HepG2 (cell line): ENCODE results near the gene ATR. TPM values are rescaled to one million over a fixed set of nuclear protein-coding genes. Genes with fewer than 3 reads are reported as not detected.
A peak's percentile ranks its signal among the peaks of the same experiment; 100 is the strongest.

Experiments used
- ATF7 ChIP-seq, 2 experiments: fragments of 450-650 bp in 1 of 2; sonication (generic) in 1 of 2; formaldehyde crosslinking in 1 of 2; IDR thresholded peaks; 2 replicates each; pipeline versions ENCODE4 v1.4.0 to v1.6.1; 2016 to 2020; ENCODE audit warnings: antibody characterized with exemption in 1 of 2, mild to moderate bottlenecking in 1 of 2, missing genetic modification reagents in 1 of 2
- ETV5 ChIP-seq: IDR thresholded peaks from 2 replicates; pipeline ENCODE4 v1.6.1; 2018; ENCODE audit warnings: missing biosample characterization, missing genetic modification reagents, inconsistent platforms, borderline replicate concordance
- HOXA5 ChIP-seq: sonication (generic); formaldehyde crosslinking; IDR thresholded peaks from 2 replicates; pipeline ENCODE4 v1.4.0; 2020; ENCODE audit warnings: missing genetic modification reagents
- MBNL3 ChIP-seq: fragments of 250-450 bp; sonication (Bioruptor Pico); conservative IDR thresholded peaks from 2 replicates; pipeline ENCODE4 v1.8.0; 2022; ENCODE audit warnings: mild to moderate bottlenecking, inconsistent platforms
- NFKBIZ ChIP-seq: IDR thresholded peaks from 2 replicates; pipeline ENCODE4 v1.6.1; 2018; ENCODE audit warnings: missing genetic modification reagents, missing compliant biosample characterization
- ONECUT2 ChIP-seq: sonication (generic); formaldehyde crosslinking; IDR thresholded peaks from 2 replicates; pipeline ENCODE4 v1.4.0; 2020; ENCODE audit warnings: missing genetic modification reagents
- POLR2A ChIP-seq, 2 experiments: IDR thresholded peaks; 2 replicates each; pipeline ENCODE4 v1.6.1; 2011; ENCODE audit warnings: low read depth in 2 of 2, low read length in 2 of 2, mild to moderate bottlenecking in 1 of 2, moderate library complexity in 1 of 2; ENCODE audit not compliant: insufficient read depth in 1 of 2
- SMAD9 ChIP-seq: sonication (generic); formaldehyde crosslinking; IDR thresholded peaks from 2 replicates; pipeline ENCODE4 v1.5.1; 2020; ENCODE audit warnings: mild to moderate bottlenecking, missing genetic modification reagents
- ZFP37 ChIP-seq: sonication (generic); formaldehyde crosslinking; IDR thresholded peaks from 2 replicates; pipeline ENCODE4 v1.4.0; 2020; ENCODE audit warnings: missing genetic modification reagents, borderline replicate concordance
- ZFY ChIP-seq: sonication (generic); formaldehyde crosslinking; IDR thresholded peaks from 2 replicates; pipeline ENCODE4 v1.4.0; 2020; ENCODE audit warnings: missing genetic modification reagents
- ZKSCAN8 ChIP-seq: IDR thresholded peaks from 2 replicates; pipeline ENCODE4 v1.6.1; 2016; ENCODE audit warnings: borderline replicate concordance, missing genetic modification reagents, missing compliant biosample characterization
- ZNF33A ChIP-seq: sonication (generic); formaldehyde crosslinking; IDR thresholded peaks from 2 replicates; pipeline ENCODE4 v1.5.1; 2020; ENCODE audit warnings: missing genetic modification reagents, mild to moderate bottlenecking, moderate library complexity, borderline replicate concordance
- ZNF343 ChIP-seq: sonication (generic); formaldehyde crosslinking; IDR thresholded peaks from 2 replicates; pipeline ENCODE4 v1.4.0; 2020; ENCODE audit warnings: mild to moderate bottlenecking, missing genetic modification reagents
- ZNF354B ChIP-seq: sonication (generic); formaldehyde crosslinking; IDR thresholded peaks from 2 replicates; pipeline ENCODE4 v1.8.0; 2022; ENCODE audit warnings: mild to moderate bottlenecking, missing genetic modification reagents
- ZNF451 ChIP-seq: sonication (generic); formaldehyde crosslinking; IDR thresholded peaks from 2 replicates; pipeline ENCODE4 v1.5.0; 2020; ENCODE audit warnings: mild to moderate bottlenecking, missing genetic modification reagents
- ZNF619 ChIP-seq: sonication (generic); formaldehyde crosslinking; IDR thresholded peaks from 2 replicates; pipeline ENCODE4 v1.4.0; 2020; ENCODE audit warnings: mild to moderate bottlenecking, missing genetic modification reagents
- ZNF709 ChIP-seq: sonication (generic); formaldehyde crosslinking; IDR thresholded peaks from 2 replicates; pipeline ENCODE4 v1.5.0; 2020; ENCODE audit warnings: mild to moderate bottlenecking, missing genetic modification reagents
- ZNF747 ChIP-seq: sonication (generic); formaldehyde crosslinking; IDR thresholded peaks from 2 replicates; pipeline ENCODE4 v1.8.1; 2023; ENCODE audit warnings: missing genetic modification reagents, mild to moderate bottlenecking, borderline replicate concordance
- ZNF772 ChIP-seq: sonication (generic); formaldehyde crosslinking; IDR thresholded peaks from 2 replicates; pipeline ENCODE4 v1.5.0; 2020; ENCODE audit warnings: mild to moderate bottlenecking, missing genetic modification reagents
- ZNF777 ChIP-seq: sonication (generic); formaldehyde crosslinking; IDR thresholded peaks from 2 replicates; pipeline ENCODE4 v1.4.0; 2020; ENCODE audit warnings: missing genetic modification reagents
- polyA plus RNA-seq, 8 experiments: library from polyadenylated mRNA; depleted of rRNA in 3 of 8; stranded (reverse) in 7 of 8; unstranded in 1 of 8; fragments of >200 nt; fragmentation: Illumina TruSeq in 4 of 8; extraction: Trizol in 4 of 8; gene quantifications; 2 replicates each; pipeline versions ENCODE4 v1.2.1 to v1.2.3, GENCODE V29; 2011 to 2016; ENCODE audit warnings: low read depth in 4 of 8, missing spikeins in 1 of 8, mixed read lengths in 1 of 8; ENCODE audit not compliant: insufficient read depth in 1 of 8
- total RNA-seq, 5 experiments: library from RNA; depleted of rRNA; stranded (reverse); fragments of >200 nt; fragmentation: Illumina TruSeq; extraction: Trizol; gene quantifications; 2 replicates each; pipeline ENCODE4 v1.2.3, GENCODE V29; 2016; ENCODE audit warnings: low read depth in 1 of 5
- TF ChIP-seq, protein P1 (sequence below): sonication (generic); formaldehyde crosslinking; IDR thresholded peaks from 2 replicates; pipeline ENCODE4 v1.4.0; 2020; ENCODE audit warnings: missing genetic modification reagents, borderline replicate concordance
- TF ChIP-seq, protein P2 (sequence below): sonication (generic); formaldehyde crosslinking; IDR thresholded peaks from 2 replicates; pipeline ENCODE4 v1.5.0; 2020; ENCODE audit warnings: missing genetic modification reagents
- TF ChIP-seq, protein P3 (sequence below): sonication (generic); formaldehyde crosslinking; conservative IDR thresholded peaks from 2 replicates; pipeline ENCODE4 v1.4.0; 2020; ENCODE audit warnings: missing genetic modification reagents

ATR gene
- total and polyA plus RNA-seq, 2 of the 13 experiments (the other 11 are each of a cell fraction or from before 2014, with no cell fraction given) = 6.6 to 17.0 TPM

DNA sequence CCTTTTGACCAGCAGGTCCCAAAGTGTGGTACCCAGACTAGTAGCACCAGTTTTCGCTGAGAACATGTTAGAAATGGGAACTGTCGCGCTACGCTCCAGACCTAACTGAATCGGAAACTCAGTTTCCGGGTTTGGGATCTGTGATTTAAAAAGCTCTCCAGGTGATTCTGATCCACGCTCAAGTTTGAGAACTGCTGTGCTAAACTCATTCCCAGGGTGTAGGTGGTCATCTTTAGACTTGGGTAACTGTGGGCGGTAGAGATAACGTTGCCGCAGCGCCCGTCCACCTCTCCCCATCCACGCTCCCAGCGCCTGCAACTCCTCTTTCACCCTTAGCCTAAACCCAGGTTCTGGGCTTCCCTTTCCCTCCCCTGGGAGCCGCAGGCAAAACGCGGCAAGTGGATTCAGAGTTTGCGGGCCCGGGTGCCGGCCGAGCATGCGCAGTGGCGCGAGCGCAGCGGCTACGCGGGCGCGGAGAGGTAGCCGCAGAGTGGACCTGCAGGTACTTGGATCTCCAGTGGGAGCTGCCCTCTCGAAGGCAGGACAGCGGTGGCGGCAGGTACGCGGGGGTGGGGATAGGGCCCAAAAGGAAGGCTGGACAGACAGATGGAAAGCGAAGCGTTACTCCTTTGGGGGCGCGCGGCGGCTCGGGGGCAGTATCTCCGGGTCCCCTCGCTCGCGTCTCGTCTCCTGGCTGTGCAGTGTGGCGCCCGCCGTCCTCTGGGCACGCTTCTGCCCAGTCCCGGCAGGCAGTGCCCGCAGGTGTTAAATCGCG is 17.6 kb upstream of the ATR start, which contains the start of gene PLS1 (continued):
- TF ChIP-seq ZNF772 (CRISPR knock-in tag) (peak; percentile 81; the same call in 1 of the 2 replicates), ONECUT2 (no peak), HOXA5 (CRISPR knock-in tag) (peak; percentile 51; the same call in 1 of the 2 replicates), ZKSCAN8 (CRISPR knock-in tag) (no peak; the same call in 1 of the 2 replicates), ZFP37 (CRISPR knock-in tag) (peak; percentile 61; the same call in 1 of the 2 replicates), NFKBIZ (CRISPR knock-in tag) (0 out of 2 replicates have a peak, but pooled peaks have one; percentile 12), ETV5 (CRISPR knock-in tag) (peak; percentile 23; the same call in 1 of the 2 replicates), ZNF777 (peak; percentile 73), ATF7 (IDR thresholded peaks at IDR 0.05) (no peak), ATF7 (CRISPR knock-in tag; IDR thresholded peaks at IDR 0.05) (peak; percentile 42; the same call in 1 of the 2 replicates), ZNF343 (no peak), ZNF451 (CRISPR knock-in tag) (no peak), ZNF747 (CRISPR knock-in tag) (peak; percentile 82), ZFY (CRISPR knock-in tag) (peak; percentile 44), ZNF619 (CRISPR knock-in tag) (peak; percentile 98; the same call in 1 of the 2 replicates), MBNL3 (no peak), SMAD9 (no peak; the same call in 1 of the 2 replicates), ZNF33A (CRISPR knock-in tag) (no peak), POLR2A (IDR thresholded peaks at IDR 0.05; ENCODE audit: insufficient read depth in 1 of 2, low read depth in 2 of 2, low read length in 2 of 2) (peak; percentile 89 to 93), ZNF709 (CRISPR knock-in tag) (peak; percentile 86; the same call in 1 of the 2 replicates), ZNF354B (CRISPR knock-in tag) (0 out of 2 replicates have a peak, but pooled peaks have one; percentile 20)
- TF ChIP-seq, protein P1, sequence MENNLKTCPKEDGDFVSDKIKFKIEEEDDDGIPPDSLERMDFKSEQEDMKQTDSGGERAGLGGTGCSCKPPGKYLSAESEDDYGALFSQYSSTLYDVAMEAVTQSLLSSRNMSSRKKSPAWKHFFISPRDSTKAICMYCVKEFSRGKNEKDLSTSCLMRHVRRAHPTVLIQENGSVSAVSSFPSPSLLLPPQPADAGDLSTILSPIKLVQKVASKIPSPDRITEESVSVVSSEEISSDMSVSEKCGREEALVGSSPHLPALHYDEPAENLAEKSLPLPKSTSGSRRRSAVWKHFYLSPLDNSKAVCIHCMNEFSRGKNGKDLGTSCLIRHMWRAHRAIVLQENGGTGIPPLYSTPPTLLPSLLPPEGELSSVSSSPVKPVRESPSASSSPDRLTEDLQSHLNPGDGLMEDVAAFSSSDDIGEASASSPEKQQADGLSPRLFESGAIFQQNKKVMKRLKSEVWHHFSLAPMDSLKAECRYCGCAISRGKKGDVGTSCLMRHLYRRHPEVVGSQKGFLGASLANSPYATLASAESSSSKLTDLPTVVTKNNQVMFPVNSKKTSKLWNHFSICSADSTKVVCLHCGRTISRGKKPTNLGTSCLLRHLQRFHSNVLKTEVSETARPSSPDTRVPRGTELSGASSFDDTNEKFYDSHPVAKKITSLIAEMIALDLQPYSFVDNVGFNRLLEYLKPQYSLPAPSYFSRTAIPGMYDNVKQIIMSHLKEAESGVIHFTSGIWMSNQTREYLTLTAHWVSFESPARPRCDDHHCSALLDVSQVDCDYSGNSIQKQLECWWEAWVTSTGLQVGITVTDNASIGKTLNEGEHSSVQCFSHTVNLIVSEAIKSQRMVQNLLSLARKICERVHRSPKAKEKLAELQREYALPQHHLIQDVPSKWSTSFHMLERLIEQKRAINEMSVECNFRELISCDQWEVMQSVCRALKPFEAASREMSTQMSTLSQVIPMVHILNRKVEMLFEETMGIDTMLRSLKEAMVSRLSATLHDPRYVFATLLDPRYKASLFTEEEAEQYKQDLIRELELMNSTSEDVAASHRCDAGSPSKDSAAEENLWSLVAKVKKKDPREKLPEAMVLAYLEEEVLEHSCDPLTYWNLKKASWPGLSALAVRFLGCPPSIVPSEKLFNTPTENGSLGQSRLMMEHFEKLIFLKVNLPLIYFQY (CRISPR knock-in tag) = peak; percentile 29; the same call in 1 of the 2 replicates
- TF ChIP-seq, protein P2, sequence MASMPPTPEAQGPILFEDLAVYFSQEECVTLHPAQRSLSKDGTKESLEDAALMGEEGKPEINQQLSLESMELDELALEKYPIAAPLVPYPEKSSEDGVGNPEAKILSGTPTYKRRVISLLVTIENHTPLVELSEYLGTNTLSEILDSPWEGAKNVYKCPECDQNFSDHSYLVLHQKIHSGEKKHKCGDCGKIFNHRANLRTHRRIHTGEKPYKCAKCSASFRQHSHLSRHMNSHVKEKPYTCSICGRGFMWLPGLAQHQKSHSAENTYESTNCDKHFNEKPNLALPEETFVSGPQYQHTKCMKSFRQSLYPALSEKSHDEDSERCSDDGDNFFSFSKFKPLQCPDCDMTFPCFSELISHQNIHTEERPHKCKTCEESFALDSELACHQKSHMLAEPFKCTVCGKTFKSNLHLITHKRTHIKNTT (CRISPR knock-in tag) = no peak
- TF ChIP-seq, protein P3, sequence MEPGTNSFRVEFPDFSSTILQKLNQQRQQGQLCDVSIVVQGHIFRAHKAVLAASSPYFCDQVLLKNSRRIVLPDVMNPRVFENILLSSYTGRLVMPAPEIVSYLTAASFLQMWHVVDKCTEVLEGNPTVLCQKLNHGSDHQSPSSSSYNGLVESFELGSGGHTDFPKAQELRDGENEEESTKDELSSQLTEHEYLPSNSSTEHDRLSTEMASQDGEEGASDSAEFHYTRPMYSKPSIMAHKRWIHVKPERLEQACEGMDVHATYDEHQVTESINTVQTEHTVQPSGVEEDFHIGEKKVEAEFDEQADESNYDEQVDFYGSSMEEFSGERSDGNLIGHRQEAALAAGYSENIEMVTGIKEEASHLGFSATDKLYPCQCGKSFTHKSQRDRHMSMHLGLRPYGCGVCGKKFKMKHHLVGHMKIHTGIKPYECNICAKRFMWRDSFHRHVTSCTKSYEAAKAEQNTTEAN (CRISPR knock-in tag) = no peak
